Activated CD8-positive, alpha-beta memory T cell treated with anti-CD3 and anti-CD28 coated beads for 1 hour (primary cell): ENCODE data around the gene TBC1D13.
"Not testable (repeated sequence)": the region's sequence is repeated elsewhere in the genome, so short reads cannot be mapped to it uniquely, and the experiment has no call there.

Experiments
- DNase-seq, 2 donors: peaks; one replicate each; pipeline ENCODE4 v3.0.0-alpha.2; 2020; ENCODE audit warnings: low read depth in 1 of 2; ENCODE audit errors: extremely low read depth in 1 of 2

The TBC1D13 gene

GRCh38 chr9:128843171-128843570 is 56.1 kb downstream of the TBC1D13 start:
- DNase-seq, result not testable (repeated sequence)

GRCh38 chr9:128845186-128845931 is 58.3 kb downstream of the TBC1D13 start:
- DNase-seq, result no peak

GRCh38 chr9:128846680-128847030 is 59.6 kb downstream of the TBC1D13 start:
- DNase-seq, result no peak

GRCh38 chr9:128847803-128848202 is 60.8 kb downstream of the TBC1D13 start:
- DNase-seq, result no peak

GRCh38 chr9:128851024-128851423 is 64.0 kb downstream of the TBC1D13 start:
- not testable (repeated sequence) for DNase-seq

- not testable (repeated sequence) for DNase-seq
These were observed 64.9 kb downstream of the TBC1D13 start for GRCh38 chr9:128851779-128852600.

GRCh38 chr9:128852646-128853045 is 65.6 kb downstream of the TBC1D13 start:
- DNase-seq, result not testable (repeated sequence)

GRCh38 chr9:128854454-128854853 is 67.4 kb downstream of the TBC1D13 start:
- DNase-seq, result not testable (repeated sequence)

GRCh38 chr9:128858476-128858875 is 71.4 kb downstream of the TBC1D13 start:
- not testable (repeated sequence) for DNase-seq
